GM19328 (cell line): Measurements from ENCODE around the gene MVD.
A peak's percentile ranks its signal among the peaks of the same experiment; 100 is the strongest.

ENCODE experiments used
- ATAC-seq: cut with Tn5 transposase; IDR thresholded peaks from one replicate; pipeline ENCODE4 v1.9.1; 2021; ENCODE audit warnings: mild to moderate bottlenecking, moderate library complexity; ENCODE audit not compliant: unreplicated experiment

MVD gene, protein sequence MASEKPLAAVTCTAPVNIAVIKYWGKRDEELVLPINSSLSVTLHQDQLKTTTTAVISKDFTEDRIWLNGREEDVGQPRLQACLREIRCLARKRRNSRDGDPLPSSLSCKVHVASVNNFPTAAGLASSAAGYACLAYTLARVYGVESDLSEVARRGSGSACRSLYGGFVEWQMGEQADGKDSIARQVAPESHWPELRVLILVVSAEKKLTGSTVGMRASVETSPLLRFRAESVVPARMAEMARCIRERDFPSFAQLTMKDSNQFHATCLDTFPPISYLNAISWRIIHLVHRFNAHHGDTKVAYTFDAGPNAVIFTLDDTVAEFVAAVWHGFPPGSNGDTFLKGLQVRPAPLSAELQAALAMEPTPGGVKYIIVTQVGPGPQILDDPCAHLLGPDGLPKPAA

DNA sequence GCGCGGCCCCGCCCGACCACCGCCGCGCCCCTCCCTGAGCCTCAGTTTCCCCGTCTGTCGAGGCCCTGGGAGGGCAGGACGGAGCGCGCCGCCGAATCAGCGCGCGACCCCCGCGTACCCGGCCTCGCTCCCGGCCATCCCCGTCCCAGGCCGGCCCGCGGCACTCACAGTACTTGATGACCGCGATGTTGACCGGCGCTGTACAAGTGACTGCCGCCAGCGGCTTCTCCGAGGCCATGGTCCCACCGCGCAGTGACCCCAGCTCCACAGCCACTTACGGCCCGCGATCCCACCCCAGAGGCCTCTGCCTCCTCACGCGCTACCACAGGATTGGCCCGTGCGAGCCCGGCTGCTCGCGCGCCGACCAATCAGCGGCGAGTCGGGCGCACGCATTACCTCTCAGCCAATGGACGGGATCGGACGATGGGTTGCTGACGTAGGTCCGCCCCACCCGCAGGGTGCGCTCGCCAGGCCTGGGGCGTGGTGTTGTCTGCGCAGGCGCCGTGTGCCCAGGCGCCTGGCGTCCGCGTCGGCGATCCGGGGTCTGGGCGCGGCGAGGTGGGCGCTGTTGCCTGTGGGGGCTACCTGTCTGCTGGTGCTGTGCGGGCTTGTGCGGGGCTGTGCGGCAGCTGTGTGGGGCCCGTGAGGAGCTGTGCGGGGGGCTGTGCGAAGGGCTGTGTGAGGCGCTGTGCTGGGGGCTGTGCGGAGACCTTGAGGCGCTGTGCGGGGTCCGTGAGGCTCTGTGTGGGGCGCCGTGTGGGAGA lies at the start of gene MVD:
Gene MVD, minus strand, starts transcription at position 249 of the 764 bp plus-strand sequence. Its CDS starts 11 bp downstream, at position 238.
- ATAC-seq, result peak; percentile 93

GRCh38 chr16:88712362-88712979 lies 49.6 kb upstream of the MVD start:
- no peak for ATAC-seq

- ATAC-seq, result no peak
These were observed 49.0 kb upstream of the MVD start for GRCh38 chr16:88711750-88712340.

GRCh38 chr16:88710556-88710955 lies 47.7 kb upstream of the MVD start:
- no peak for ATAC-seq

GRCh38 chr16:88706965-88707826 lies 44.3 kb upstream of the MVD start:
- no peak for ATAC-seq

DNA sequence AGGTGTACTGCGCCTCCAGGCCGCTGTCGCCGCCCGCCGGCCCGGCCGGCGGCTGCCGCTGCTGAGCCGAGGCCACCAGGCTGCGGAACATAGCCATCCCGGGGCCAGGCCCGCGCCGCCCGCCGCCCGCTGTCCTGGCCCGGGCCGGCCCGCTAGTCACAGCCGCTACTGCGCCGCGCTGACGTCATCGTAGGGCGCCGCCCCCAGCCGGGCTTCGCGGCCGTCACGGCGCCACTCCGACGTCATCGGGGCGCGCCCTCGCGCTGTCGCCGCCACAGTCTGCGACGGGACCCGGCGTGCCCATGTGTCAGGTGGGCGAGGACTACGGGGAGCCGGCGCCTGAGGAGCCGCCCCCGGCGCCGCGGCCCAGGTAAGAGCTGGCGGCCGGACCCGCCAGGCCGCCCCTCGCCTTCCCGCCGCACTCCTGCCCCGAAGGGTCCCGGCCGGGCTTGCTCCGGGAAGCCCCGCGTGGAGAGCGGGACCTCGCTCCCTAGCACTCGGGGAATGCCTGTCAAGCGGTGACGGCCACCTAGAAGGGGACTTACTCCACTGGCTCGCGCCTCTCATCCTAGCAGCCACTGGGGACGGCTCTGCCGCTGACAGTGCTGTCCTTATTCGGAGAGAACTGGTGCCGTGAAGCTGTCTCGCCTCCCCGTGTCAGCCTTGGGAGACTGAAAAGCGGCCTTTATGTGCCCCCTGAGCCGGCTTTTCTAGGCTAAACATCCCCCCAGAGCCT lies 43.5 kb upstream of the MVD start, which contains the start of the genes CTU2 and RNF166:
Gene CTU2, plus strand, starts transcription at position 275 of the 736 bp plus-strand sequence. Its CDS starts 28 bp downstream, at position 303.
Gene RNF166, minus strand, starts transcription at position 180 of the 736 bp plus-strand sequence. Its CDS starts 83 bp downstream, at position 97.
- ATAC-seq, result peak; percentile 67

GRCh38 chr16:88705801-88706228 lies 42.9 kb upstream of the MVD start:
- peak; percentile 22 for ATAC-seq

DNA sequence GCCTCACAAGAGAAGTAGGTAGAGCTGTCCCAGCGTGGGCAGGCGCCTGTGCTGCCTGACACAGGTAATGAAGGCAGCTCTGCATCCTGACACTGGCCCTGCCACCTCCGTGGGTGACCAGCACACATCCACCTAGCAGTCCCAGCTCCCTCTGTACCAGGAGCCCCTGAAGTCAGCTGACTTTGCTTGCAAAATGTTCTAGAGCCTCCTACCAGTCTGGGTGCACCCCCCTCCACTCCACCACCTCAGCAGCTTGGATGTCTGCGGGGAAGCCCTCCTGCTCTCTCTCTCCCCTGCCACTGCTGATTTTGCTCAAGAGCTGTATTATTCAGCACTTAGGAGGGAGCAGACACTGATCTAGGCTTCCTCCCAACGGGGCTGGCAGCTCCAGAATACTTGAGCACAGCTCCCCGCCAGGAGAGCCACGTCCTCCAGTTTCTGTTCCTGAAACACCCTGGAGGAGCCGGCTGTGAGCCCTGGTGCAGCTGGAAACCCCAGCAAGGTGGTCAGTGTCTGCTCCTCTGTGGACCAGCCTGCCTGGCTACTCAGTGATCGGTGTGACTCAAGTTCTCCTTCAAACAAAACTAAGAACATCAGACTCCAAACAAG lies 42.3 kb upstream of the MVD start:
- no peak for ATAC-seq

DNA sequence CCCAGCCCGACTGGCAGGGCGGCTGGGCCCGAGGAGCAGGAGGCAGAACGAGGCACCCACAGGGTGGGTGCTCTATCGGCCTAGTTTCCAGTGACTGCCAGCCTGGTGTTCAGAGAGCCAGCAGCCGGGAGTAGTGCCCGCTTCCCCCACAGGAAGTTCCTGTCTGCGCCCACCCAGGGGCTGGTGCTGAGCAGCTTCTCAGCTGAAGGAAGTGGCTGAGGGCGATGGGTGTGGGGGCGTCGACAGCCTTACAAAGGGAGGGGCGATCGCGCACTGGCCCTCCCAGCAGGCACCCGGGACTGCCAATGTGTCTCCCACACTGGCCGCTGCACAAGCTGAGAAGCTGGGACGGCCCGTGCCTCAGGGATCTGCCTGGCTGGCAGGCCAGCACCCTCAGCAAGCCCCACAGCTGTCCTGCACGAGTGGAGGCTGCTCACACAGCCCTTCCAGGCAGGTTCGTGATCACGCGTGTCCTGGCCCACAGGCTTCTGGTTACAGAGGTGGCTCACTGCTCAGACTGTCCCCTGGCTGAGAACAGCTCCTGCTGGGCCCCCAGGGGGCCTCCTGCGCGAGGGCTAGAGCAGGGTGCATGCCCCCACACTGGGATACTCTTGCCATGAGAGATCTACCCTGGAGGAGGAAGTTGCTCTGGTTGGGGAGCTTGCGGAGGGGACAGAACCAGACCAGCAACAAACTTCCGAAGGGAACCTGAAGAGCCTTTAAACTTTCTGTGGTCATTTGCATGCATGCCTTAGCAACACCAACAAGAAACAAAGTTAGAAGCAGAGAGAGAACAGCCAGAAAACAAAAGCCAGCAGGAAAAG lies 40.8 kb upstream of the MVD start:
- no peak for ATAC-seq

DNA sequence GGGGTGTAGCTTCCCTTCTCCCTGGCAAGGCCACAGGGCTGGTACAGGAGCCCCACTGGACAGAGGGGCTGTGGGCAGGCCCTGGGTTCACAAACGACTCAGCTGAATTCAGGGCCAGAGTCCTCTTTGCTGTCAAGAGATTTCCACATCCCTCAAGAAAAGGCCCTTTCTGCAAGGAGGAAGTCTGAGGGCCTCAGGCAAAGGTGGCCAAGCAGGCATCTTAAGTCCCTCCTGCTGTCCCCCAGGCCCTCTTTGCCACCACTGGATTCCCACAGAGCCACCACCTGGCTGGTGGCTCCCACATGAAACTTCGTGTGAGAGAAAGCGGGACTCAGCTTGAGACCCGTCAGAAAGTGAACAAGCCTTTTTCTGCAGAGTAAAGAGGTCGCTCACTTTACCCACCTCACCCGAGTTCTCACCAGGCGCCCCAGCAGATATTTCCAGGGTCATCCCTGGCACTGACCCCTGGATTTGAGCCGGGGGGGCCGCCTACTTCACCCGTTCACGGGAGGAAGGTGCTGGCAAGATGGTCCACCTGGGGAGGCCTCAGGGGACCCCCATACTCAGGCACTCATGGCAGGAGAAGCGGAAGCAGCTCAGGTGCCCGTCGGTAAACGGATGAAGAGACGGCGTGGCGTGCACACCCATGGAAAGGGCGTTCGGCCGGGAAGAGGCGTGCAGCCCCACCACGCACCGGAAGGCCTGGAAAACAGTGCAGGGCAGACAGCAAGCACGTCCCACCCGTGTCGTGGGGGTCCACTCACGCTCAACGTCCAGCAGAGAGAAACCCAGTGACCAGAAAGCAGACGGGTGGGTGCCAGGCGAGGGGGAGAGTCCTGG lies 39.7 kb upstream of the MVD start:
- no peak for ATAC-seq

DNA sequence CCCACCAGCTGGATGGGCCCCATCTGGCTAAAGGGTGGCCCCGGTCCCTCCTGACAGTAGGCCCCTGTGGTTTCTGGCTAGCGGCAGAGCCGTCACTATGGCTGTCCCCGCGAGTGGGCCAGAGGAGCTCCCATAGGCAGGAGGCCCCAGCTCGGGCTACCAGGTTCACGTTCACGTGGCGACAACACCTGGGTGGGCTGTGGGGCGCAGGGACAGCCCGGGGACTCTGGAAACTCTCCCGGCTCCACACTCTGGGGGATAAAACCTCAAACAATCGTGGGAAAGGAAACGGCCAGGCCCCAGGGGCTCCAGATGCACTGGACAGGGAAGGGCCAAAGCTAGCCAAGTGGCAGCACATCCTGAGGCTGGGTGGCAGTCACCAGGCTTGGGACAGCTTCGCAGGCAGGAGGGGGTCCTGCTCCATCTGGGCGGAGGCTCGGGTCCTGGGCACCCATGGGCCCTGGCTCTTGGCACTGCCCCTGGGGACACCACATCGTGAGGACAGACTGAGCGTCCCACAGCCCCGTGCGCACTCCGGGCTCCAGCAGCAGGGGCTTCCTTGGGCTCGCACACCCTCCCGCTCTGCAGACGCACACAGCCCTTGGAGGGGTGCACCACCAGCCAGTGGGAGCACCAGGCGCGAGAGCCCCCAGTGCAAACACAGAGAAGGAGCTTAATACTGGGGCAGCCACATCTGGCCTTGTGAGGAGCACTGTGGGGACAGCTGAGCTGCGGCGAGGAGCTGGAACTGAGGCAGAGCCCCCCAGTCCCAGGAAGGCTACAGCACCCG lies 38.9 kb upstream of the MVD start:
- no peak for ATAC-seq

GRCh38 chr16:88700636-88701482 lies 38.0 kb upstream of the MVD start:
- peak; percentile 59 for ATAC-seq

DNA sequence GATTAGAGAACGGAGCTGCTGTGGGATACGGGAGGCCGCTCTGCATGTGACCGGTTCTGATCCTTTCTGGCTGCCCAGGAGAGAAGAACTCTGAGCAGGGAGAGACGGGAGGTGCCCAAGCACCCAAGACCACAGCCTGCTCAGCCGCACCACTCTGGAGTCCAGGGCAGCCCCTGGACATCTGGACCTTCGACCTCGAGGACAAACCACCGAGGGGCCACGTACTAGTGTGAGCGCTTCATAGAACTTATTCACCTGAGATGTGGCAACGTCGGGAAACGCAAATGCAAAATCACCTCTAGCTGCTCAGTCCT lies 37.4 kb upstream of the MVD start:
- ATAC-seq, result no peak

DNA sequence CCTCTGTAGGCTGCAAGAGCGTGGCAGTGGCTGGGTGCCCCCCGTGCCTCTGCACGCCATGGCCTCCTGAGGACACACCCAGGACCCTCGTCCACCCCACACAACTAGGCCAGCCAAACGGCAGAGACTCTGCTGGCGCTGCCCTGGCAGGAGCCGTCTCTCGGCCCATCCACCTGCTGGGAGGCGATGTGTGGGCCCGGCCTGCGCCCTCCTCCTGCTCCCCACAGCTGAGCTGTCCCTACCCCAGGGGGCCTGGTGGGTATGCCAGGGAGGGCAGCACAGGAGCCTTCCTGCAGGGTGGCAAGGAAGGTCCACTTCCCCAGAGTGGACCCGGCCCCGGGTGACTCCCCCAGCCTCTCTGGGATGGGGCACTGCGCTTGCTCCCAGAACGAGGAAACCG lies 36.3 kb upstream of the MVD start:
- no peak for ATAC-seq

DNA sequence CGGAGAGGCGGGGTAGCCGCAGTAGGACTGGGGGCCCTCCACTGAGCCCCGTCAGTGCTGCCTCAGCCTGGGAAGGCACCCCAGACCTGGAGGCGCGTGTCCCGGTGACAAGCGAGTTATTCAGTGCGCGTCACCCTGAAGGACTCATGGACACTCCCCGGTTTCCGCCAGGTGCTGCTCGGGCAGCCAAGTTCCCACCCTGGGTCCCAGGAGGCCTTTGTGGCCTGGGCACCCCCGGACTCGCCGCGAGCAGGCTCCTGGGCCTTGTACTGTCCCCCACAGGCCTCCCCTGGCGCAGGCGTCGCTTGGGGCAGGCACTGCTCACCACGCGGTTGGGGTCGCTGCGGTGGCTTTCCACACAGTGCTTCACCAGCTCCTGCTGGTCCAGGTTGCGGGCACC lies 35.8 kb upstream of the MVD start:
- ATAC-seq, result no peak
